ENCODE results near the gene FAM228A.
"Not testable (repeated sequence)": the region's sequence is repeated elsewhere in the genome, so short reads cannot be mapped to it uniquely, and the experiment has no call there.

The FAM228A gene

DNA sequence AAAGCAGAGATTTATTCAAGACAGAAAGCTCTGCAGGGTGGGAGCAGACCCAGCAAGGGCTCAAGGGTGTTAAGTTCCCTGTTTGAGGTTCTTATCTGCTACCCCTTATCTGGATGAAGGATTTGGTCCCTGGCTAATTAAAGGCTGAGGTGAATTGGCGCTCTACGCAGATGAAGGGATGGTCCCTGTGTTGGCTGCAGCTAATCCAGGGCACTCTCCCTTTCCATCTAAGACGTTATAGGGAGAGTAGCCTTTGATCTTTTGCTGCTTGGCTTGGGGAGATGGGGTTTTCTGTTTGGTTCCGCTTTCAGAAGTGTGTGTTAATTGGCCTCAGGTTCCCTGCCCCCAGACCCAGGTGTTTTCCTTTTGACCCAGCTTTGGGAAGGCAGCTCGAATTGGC, 17.0 kb downstream of the FAM228A start:
- DNase-seq = no peak

DNA sequence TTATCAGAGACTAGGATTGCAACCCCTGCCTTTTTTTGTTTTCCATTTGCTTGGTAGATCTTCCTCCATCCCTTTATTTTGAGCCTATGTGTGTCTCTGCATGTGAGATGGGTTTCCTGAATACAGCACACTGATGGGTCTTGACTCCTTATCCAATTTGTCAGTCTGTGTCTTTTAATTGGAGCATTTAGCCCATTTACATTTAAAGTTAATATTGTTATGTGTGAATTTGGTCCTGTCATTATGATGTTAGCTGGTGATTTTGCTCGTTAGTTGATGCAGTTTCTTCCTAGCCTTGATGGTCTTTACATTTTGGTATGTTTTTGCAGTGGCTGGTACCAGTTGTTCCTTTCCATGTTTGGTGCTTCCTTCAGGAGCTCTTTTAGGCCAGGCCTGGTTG, 22.4 kb downstream of the FAM228A start:
- not testable (repeated sequence) for DNase-seq

DNA sequence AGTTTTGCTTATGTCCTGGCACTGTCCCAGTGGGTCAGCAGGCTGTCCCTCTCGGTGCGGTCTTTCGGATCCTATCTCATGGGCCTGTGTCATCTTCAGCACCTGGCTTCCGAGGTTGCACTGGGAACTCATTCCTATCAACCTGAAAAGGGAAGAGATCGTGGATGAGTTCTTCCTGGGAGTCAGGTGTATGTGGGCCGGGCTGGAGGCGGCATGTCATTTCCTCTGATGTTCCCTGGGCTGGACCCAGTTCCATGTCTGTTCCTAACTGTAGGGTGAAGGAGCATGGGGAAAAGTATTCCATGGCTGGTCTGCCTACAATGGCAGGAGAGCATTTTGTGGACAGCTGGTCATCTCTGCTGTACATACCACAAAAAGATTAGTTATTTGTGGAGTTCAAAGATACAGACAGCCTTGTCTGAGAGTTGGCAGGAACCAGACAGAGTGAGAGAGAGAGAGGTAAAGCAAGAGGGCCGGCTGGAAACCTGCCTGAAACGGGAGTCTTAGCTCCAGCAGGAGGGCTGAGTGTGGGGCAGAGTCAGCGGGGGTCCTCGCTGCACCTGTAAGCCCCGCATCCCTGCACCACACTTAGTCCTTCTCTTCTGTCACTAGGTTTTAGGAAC, 25.2 kb downstream of the FAM228A start:
- DNase-seq = no peak

DNA sequence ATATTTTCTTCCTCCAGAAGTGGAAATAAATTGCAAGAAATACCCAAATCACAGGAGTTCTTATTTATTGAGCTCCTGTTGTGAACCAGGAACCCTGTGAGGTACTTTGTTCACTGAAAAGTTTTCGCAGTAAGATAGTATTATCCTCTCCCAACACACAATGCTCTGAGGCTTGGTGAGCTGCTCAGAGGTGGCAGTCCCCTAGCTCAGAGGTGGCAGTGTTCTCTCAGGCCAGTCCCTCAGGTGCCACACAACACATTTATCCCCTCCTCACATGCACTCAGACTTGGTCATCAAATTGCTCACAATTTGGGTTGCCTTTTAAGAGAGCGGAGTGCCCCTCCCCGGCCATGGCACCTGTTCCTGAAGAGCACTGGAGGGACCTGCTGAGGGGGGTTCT, 25.9 kb downstream of the FAM228A start:
- DNase-seq = no peak

DNA sequence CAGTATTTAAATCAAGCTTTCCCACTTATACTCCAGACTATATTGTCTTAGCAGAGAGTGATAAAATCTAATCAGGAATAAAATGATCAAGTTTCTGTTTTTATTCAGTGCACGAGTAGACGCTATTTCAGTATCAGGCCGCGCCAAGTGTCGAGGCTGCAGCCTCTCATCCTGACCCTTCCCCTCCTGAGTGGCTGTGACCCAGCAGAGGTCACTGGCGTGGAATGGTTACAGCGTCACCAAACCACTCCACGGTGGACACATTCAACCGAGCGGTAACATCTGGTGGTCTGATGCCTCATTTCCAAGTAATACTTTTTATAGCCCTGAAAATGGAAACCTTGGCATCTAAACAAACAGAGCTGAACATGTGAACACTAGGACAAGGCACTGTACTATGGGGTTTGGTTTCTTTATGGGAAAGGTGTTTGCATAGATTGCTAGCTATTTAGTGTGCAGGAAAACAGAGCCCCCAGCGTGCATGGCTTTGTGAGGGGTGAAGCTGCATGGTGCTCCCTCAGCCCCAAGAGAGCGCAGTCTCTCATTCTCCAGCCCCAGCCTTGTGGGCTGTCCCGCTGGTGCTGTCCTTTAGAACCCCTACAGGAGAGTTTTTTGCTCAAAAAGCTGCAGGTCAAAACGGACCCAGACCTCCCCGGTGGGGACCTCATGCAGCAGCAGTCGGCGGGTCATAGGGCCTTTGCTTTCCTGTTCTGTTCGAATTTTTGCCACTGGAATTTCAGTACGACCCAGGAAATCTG, 28.4 kb downstream of the FAM228A start:
- DNase-seq = no peak

DNA sequence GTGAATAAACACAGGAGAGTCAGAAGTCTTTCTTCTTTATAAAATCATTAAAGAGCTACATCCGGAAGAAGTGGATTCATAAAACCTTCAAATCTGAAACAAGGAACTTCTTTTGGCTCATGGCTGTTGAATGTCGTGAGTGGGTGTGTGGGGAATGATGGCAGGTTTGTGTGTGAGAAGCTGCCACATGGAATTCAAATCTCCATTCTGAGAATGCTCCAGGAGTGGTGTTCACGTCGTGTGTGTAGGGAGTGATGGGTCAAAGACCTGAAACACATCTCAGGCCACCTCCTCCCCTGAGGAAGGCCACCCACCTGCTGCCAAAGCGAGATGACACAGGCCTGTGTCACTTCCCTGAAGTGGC, 28.9 kb downstream of the FAM228A start:
- DNase-seq = no peak

DNA sequence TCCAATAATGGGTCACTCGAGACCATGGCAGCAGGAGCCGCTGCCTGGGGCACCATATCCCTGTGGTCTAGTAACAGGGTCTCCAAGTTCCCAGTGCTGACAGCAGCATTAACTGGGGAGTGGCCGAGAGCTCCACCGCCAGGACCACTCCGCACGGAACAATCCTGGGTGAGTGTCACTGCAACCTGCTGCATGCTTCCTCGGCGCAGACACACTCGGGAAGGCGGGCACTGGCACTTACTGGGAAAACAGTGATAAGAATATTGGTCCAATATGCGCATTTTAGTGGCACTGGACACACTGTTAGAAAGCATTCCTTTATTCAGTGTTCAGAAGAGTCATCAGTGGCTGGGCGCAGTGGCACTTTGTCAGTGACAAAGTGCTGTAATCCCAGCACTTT, 29.7 kb downstream of the FAM228A start:
- no peak for DNase-seq

DNA sequence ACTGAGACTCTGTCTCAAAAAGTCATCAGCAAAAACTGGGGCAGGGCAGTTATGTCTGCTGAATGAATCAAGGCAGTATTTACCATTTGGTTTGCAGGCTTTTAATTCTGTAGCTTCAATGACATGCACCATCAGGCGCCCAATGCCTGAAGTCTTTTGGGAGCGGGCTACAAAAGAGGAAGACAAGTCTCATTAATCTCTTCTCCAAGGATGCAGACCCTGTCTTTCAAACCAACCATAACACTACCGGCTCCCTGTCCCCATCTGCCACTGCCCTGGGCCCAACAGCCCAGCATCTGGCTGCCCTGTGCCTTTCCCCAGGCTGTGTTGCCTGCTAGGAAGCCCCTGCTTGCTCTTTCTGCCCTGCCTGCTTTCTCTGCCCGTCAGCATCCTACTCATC, 30.3 kb downstream of the FAM228A start:
- DNase-seq = no peak

DNA sequence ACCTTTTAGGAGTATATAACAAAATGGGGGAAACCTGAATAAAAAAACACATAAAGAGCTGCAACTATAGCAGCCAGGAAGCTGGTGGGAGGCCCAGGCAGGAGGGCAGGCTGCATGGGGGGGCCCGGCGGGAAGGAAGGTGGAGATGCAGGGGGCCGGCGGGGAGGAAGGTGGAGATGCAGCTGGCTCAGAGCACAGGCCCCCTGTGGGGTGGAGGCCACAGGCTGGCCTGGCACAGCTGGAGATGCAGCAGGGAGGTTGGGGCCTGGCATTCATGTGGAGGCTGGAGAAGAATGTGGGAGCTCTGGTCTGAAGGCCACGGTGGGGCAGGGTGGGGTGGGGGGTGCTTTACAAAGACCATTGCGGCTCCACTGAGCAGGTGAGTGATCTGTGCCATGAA, 31.4 kb downstream of the FAM228A start:
- DNase-seq = no peak

DNA sequence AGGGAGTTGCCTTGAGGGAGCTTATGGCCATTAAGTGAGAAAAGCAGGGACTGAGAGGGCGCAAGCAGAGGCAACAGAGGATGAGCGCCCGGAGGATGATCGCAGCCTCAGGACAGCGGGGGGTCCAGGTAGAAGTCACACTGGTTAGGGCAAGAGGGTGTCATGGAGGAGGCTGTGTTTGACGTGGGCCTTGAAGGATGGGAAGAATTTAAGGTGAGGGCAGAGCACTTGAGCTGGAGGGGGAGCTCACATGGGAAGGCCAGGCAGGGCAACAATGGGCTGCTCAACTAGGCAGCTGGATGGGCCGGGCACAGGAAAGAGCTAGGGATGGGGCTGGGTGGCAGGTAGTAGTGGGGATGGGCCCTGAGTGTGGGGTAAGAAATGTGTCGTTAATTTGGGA, 31.9 kb downstream of the FAM228A start:
- DNase-seq = no peak

DNA sequence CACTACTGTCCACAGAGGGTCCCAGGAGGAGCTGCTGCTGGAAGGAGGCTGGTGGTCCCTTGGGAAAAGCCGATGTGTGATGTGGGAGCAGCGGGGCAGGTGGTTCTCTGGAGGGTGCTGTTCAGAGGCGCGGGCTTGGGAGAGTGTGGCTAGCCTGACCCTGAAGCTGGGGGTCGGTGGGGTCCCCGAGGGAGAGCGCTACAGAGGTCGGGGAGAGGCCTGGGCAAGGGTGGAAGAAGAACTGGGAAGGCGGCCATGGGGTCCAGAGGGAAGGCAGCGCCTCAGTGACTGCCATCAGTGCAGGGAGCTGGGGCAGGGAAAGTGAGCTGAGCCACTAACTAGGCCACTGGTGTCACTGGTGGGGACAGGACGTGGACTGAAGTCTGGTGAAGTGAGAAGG, 32.5 kb downstream of the FAM228A start:
- DNase-seq = no peak

DNA sequence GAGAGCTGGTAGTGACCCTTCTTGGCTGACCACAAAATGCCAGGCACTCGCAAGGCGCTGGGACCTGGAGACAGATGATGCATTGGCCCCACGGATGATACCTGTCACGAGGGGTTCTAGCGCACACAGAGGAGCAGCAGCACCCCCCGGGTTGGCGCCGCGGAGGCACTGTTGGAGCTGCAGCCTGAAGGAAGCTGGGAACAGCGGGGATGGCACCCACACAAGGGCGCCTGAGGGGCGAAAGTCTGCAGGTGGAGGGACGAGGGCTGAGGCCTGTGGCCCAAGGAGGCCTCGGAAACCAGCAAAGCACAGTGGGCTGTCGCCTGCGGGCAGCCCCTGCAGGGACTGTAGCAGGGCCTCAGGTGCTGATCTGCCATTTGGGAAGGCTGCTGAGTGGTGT, 33.6 kb downstream of the FAM228A start:
- DNase-seq = no peak

DNA sequence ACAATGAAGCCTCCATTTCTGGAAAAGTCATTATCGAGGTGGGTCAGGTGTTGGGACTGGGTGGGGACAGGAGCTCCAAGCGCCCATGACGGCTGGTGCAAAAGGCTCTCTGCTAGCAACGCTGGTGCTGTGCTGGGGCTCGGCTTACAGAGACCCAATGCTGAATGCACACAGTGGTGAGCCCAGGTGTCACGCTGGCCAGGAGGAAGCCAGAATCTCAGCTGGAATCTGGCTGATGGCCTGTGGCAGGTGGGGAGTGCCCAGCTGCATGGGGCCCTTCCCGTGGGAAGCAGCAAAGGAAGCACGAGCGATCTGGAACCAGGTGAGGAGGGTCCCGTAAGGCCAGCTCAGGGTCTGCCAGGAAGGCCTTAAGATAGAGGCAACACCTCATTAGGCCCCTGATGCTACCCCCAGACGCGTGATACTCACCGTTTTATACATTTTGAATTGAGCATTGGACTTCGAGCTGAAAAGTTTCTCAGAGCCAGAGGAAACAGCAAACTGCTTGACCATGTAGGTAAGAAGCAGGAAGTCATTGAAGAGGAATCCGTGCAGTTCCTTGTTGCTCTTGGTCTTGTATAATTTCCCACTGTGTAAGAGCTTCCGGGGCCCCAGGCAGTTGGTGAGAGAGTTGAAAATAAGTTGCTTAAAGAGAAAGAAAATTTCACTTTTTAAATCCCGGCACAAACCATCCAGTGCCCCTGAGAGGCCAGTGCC, 34.7 kb downstream of the FAM228A start:
- DNase-seq = no peak

DNA sequence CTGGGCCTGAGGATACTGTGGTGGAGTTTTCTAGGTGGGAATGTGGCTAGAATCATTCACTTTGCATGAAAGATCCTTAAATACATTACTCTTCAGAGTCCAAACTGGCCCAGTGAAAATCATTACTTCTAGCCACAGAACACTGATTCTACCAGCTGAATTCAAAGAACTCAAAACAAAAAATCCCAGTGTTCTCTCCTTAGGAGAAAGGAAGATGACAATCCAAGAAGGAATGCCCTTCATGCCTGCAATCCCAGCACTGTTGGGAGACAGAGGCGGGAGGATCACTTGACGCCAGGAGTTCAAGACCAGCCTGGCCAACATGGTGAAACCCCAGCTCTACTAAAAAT, 35.2 kb downstream of the FAM228A start:
- no peak for DNase-seq

DNA sequence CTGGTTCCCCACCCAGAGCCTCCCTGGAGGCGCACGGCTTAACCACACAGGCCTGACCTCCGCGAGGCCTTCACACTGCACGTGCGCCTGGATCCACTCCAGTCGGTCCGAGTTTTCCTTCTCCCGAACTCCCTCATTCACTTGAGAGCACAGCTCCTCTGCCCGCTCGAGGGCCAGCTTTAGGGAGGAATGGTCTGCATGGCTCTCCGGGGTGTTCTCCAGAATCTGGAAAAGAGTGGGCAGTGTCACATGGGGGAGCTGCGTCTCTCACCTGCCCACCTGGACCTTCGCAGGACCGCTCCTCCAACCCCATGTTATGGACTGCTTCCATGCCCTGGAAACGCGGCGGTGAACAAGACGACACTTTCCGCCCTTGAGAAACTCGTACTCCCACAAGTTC, 35.9 kb downstream of the FAM228A start:
- DNase-seq = no peak

DNA sequence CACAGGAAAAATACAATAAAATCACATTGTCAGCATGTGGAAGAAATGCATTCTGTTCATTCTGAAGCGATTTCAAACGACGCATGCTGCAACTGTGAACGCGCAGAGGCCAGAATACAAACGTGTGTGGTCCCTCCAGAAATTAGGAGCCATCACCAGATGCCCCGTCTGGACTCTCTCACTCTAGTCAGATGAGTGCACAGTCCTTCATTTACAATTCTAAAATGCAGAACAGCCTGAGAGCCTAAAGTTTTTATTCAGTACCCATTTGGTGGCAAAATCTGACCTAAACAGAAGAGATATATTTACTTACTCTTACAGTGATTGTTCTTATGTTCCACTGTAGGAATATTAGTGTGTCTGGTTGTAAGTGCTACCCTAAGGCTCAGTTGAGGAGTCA, 36.6 kb downstream of the FAM228A start:
- DNase-seq = no peak

DNA sequence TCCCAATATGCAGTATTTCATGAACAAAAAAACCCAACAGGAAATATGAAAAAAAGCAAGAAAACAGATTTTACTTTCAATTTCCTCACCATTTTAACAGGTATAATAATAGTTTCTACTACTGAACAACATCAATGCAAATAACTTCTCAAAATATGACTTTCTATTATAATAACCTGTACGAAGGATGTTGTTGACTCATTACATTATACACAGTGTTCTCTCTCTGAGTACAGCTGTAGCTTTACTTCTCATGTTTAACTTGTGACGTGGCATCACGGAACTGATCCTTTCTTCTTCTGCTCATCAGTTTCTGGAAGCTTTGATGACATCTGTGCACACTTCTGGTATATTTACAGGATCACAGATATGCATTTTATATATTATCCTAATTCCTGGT, 40.0 kb downstream of the FAM228A start:
- no peak for DNase-seq

DNA sequence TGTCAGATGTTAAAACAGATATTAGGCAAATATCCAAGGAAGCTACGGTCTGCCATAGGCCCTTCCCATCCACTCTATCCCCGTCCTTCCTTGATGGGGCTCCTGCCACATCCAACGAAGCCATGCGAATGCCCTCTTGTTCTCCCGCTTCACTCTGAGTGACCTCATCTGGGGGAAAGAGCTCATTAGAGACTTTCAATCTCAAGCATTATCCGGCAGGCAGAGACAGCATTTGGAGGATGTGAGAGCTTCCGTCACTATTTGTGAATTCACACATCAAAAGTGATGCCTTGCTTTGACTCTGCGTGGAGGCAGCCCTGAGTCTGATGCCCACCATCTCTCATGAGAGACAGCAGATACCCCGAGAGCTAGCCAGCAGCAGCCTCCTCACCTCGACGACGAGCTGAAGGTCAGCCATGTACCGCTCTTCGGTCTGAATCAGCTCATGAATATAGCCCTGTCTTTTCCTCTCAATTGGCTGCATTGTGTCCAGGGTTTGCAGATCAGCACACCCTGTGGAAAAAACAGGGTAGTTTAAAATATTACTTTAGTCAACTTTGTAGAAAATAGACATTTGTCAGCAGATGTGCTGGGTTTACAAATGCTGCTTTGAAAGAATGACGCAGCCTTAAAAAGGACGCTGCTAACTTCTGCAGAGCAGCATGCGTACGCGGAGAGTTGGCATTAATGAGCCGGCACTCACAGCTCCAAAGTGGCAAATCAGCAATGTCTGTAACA, 45.9 kb downstream of the FAM228A start:
- no peak for DNase-seq

DNA sequence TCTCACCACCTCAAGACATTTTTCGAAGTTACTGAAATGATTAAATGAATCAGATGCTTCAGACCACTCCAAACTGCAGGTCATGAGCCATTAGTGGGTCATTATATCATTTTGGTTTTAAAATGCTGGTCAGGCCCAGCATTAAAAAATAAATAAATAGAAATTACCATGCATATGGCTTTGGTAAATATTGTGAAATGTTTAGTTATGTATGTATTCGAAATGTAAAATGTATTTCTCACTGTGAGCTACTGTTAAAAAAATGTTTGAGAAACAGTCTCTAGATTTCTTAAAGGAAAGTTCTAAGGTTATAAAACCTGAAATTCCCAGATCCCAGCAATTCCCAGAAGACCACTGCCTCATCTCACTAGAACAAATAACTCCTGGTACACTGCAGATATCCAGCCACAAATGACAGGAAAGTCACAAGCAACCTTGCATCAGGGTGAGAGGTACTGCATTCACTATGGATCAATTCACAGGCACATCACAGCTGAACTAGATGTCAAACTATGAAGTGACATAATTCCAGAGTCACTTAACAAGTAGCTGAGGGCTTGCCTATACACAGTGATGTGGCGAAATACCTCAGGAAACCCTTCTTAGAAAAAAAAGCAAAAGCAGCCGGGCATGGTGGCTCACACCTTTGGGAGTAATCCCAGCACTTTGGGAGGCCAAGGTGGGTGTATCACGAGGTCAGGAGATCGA, 46.6 kb downstream of the FAM228A start:
- no peak for DNase-seq

DNA sequence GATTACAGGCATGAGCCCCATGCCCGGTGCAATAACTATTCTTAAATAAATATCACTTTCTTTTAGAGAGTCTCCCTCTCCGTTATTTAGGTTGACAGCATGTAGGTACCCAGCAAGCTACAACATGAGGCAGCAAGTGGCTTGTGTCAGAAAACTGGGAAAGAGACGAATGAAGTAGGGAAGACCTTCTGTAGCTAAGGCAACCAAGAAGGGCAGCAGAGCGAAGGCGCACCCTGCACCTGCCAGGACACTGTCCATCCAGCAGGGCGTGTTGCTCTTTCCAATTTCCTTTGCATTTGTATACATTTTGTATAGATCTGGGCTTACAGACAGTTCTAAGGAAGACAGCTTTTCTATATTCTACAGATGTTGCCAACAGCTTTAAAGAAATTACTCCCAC, 48.1 kb downstream of the FAM228A start:
- no peak for DNase-seq

DNA sequence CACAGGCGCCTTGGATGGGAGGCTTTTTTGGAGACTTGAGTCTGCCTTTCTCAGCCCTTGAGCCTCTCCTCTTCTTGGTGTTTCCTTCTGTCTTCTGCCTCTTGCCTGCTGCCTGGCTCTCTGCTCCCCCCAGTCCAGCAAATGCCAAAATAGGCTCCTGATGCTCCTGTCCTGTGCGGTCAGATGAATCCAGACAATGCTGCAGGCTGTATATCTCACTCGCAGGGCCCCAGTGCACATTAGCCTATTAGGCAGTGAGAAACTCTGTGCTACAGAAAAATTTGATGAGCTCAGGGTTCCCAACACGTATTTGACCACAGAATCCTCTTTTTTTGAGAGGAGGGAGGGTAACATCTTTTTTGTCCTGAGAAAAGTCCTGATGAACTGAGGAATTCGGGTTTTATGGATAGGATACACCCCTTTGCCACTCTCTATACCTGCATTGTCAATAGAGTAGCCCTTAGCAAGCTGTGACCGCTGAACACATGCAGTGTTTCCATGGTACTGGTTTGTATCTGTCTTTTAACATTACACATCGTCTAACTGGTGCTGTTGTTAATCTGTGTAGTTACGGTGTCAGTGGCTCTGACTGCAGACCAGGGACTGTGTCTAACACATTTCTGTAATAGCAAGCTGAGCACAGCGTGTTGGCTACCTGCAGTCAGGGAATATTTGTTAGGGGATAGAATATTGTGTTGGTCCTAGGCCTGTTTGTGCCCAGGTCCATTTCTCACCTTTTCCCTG, 50.8 kb downstream of the FAM228A start:
- DNase-seq = no peak

DNA sequence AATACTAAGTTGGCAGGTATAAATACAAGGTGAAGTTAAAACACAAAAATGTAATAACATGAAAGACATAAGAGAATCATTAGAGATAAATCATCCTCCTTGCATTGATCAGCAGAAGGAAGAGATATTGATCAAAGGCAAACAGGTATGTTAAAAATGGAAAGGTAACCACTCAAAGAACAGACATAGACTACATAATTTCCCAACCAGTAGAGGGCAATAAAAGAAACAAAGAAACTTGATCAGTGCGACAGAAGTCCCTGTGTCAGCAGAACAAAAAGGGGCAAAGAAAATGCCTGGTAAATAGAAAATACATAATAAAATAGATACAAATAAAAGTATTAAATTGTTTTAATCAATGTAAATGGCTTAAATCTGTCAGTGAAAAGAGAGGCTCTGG, 53.6 kb downstream of the FAM228A start:
- peak; percentile 53 for DNase-seq

Measured in hematopoietic multipotent progenitor cell treated with erythropoietin and hydrocortisone succinate and interleukin-3 and kit ligand, for 6 days (in vitro differentiated cells).